ENCODE results near the gene MOGAT3.

Gene MOGAT3

DNA sequence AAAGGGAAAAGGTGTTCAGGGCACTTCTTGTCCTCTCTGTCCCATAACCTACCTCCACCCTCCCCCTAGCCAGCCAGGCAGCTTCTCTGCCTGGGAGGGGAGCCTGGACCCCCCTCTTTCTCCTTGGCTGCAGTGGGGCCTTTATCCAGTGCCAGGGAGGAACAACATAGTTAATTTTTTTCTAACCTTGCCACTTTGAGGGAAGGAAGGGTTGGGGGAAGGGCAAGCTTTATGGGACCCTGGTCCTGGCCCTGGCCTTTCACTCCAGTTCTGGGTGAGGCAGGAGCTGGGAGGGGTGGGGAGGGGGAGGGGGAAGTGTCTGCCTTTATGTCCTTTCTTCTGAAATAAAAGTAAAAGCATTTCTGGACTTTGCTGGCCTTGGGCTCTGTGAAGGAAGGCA is 39.9 kb downstream of the MOGAT3 start:
- no peak for DNase-seq (ENCODE audit: low spot score)

GRCh38 chr7:101159696-101160674 is 40.9 kb downstream of the MOGAT3 start:
- no peak for DNase-seq (ENCODE audit: low spot score)

DNA sequence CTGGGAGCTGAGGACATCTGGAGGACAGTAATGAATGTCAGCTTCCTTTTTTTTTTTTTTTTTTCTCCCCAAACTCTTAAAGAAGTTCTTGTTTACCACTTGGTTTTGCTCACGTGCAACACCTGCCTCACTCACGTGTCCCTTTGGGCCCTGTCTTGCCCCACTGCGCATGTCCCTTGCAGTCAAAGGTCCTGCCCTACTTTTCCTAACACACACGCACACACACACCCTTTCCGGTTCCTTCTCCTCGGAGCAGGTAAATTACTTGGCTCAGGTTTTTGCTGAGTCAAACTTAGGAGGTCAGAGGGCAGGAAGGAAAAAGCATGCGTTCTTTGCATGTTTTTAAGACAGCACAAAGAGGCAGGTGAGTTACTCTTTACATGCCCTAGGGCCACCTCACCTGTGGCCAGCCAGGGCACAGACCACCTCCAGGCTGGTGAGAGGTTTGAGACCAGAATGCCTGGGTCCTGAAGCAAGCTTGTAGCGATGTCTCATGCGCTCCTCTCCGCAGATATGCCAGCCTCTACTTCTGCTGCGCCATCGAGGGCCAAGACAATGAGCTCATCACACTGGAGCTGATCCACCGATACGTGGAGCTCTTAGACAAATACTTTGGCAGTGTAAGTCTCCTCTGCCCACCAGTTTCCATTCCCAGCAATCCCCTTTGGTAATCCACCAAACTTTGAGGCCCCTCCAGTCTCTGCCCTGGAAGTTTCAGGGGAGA is 43.8 kb downstream of the MOGAT3 start:
- DNase-seq (ENCODE audit: low spot score), result no peak

- DNase-seq (ENCODE audit: low spot score), result no peak
Measured at GRCh38 chr7:101156277-101156676, 44.6 kb downstream of the MOGAT3 start.

DNA sequence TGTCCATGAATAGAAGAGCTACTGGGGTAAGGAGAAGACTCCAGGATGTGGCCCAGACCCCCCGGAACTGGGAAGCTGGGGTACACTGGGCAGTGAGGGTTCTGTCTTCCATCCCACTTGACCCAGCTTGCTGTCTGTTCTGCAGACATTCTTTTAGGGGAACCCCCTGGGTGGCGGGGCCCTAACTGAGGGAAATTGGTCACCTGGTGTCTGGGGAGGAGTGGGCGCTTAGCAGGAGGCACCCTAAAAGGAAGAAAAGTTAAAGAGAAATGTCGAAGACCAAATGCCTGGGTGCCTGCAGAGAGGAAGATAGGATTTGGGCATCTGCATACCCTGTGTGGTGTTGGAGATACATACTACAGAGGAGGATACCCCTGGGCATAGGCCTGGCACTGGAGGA is 45.5 kb downstream of the MOGAT3 start:
- no peak for DNase-seq (ENCODE audit: low spot score)

DNA sequence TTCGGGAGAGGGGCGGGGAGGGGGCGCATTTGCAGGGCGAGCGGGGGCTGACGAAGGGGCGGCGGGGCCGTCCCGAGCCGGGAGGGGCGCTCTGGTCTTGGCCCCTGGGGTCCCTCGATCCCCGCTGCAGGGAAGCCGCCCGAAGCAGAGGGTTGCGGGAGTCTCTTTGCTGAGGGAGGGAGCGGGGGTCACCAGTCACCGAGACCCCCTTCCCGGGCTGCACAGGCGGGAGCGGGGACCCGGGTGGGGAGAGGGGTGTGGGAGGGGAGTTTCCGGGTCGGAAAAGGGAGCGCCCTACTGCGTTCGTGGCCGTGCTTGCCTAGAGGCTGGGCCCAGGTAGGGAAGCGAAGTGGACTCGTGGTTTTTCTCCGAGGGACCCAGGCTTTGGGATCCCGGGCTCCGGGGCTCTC is 46.1 kb downstream of the MOGAT3 start:
- no peak for DNase-seq (ENCODE audit: low spot score)

GRCh38 chr7:101153969-101154692 is 46.7 kb downstream of the MOGAT3 start, which contains the start of gene AP1S1:
TSS of gene AP1S1 (plus strand) at chr7:101154476. CDS start at chr7:101154515, 39 bp downstream.
- peak; percentile 99 for DNase-seq (ENCODE audit: low spot score)

DNA sequence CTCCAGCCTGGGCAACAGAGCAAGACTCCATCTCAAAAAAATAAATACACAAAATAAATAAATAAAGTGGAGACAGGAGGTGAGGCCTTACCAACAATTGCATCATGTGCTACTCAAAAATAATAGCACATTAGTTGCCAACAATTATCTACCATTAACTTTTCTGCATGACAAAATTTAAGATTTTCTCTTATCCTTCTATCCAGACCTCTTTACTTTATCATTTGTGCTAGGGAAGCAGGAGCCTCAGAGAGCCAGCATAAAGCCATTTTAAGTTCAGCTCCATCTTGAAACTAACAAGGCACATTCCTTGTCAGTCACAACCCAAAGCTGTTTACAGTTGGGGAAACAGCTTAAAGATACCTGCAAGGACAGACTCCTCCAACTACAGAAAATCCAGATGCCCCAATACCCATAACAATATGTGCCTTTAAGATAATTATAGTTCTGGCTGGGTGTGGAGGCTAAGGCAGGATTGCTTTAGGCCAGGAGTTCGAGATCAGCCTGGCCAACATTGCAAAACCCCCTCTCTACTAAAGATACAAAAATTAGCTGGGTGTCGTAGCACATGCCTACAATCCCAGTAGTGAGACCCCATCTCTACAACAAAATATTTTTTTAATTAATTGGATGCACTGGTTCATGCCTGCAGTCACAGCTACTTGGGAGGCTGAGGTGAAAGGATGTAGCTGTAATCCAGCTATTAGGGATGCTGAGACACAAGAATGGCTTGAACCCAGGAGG is 48.8 kb downstream of the MOGAT3 start:
- DNase-seq (ENCODE audit: low spot score), result no peak

Data from AG20443 (cell line).